ENCODE data around the gene GRAMD4. TPM values are rescaled to one million over a fixed set of nuclear protein-coding genes. Genes with fewer than 3 reads are reported as not detected.

The GRAMD4 gene
- total and polyA plus RNA-seq, 10 of the 15 experiments (the other 5 are each of a cell fraction or from before 2014, with no cell fraction given), result 0.21 to 45.5 (median 10.6) TPM

DNA sequence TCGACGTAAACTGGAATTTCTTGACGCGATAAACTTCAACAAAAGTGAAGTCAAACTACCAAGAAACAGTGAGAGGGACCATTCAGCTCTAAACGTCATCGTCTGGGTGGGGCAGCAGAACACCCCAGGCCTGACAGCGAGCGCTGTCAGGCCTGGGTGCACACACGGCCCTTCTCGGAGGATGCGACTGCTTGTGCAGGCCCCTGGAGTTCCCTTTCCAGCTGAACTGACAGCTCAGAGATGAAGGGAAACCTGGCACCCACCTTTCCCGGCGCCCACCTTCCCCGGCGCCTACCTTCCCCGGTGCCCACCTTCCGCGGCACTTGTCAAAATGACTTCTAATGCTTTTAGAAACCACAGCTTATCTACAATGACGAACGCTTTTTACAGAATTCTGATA is 70.0 kb downstream of the GRAMD4 start:
- TF ChIP-seq BCL3 (IDR thresholded peaks at IDR 0.05; ENCODE audit: borderline replicate concordance, insufficient read depth, low read depth, low read length, poor library complexity, severe bottlenecking), result no peak
- no peak for TF ChIP-seq IKZF1 (conservative IDR thresholded peaks at IDR 0.05)
- TF ChIP-seq ZNF274 (IDR thresholded peaks at IDR 0.05; ENCODE audit: insufficient read depth, insufficient read length), result no peak
- no peak for TF ChIP-seq MYB (IDR thresholded peaks at IDR 0.05; ENCODE audit: borderline replicate concordance, low read depth, low read length)
- TF ChIP-seq JUNB (IDR thresholded peaks at IDR 0.05), result no peak
- DNase-seq (ENCODE audit: low read depth, low spot score) (no peak), FAIRE-seq (no peak), ATAC-seq (no peak)
- H3K9me3 ChIP-seq (replicated peaks; ENCODE audit: control insufficient read depth, insufficient read depth, low read length), result no peaks in the 10 kb centered on the region
- H3K27me3 ChIP-seq (replicated peaks in 1 of 2; ENCODE audit: control insufficient read depth in 2 of 2, insufficient read depth in 2 of 2, low read length in 1 of 2), result no peaks in the 10 kb centered on the region
- no peak overlapping the region for H3K27ac ChIP-seq (ENCODE audit: control insufficient read depth, insufficient read depth)
- no peak overlapping the region for H3K9ac ChIP-seq (ENCODE audit: control insufficient read depth, insufficient read depth, low read length)
- RAD21 ChIA-PET (ENCODE audit: unreplicated experiment), result no interaction called here
- H3K4me1 ChIP-seq (ENCODE audit: control insufficient read depth, insufficient read depth, low read length), result peaks cover 11% of the 10 kb centered on the region
- CTCF ChIA-PET, result interaction anchor here (1.6 kb wide), 1 partner anchor 127 kb away, joined by 6 read pairs; no protein-coding TSS in a partner anchor
- intact Hi-C loops (cut with micrococcal nuclease; ENCODE audit: unreplicated experiment), result no loop called here
- no peaks in the 10 kb centered on the region for H3K79me2 ChIP-seq (ENCODE audit: control insufficient read depth, insufficient read depth, low read length)
- BruUV-seq (replicated peaks), result no TSS peak
- SMC1A ChIA-PET (ENCODE audit: uncharacterized antibody, unreplicated experiment), result interaction anchor here (0.6 kb wide), 2 partner anchors 34 to 115 kb away, joined by 3 to 4 read pairs; no protein-coding TSS in a partner anchor
- no peak overlapping the region for H2AFZ ChIP-seq (ENCODE audit: control insufficient read depth, low read depth, low read length)
- POLR2A ChIA-PET, result no interaction called here
- no peaks in the 10 kb centered on the region for H4K20me1 ChIP-seq (ENCODE audit: control insufficient read depth, insufficient read depth)
- no peak overlapping the region for H3K4me3 ChIP-seq
- in situ Hi-C loops (cut with MboI), result no loop called here
- H3K4me2 ChIP-seq (ENCODE audit: control insufficient read depth, insufficient read depth), result no peak overlapping the region
- 94% methylated on average over 20 of the region's 20 CpGs for WGBS (ENCODE audit: insufficient coverage, insufficient replicate concordance, low lambda C conversion rate, missing lambda C conversion rate)
- H3K36me3 ChIP-seq (ENCODE audit: control insufficient read depth in 2 of 2, insufficient read depth in 2 of 2, low read length in 1 of 2), result peaks cover 13 to 31% of the 10 kb centered on the region in 2 experiments; a peak in 3 of 4 replicates

- Histone ChIP-seq H3K4me1 (ENCODE audit: control insufficient read depth, insufficient read depth, low read length) (no peaks in the 10 kb centered on the region), H3K79me2 (ENCODE audit: control insufficient read depth, insufficient read depth, low read length) (no peaks in the 10 kb centered on the region), H3K27me3 (replicated peaks in 1 of 2; ENCODE audit: control insufficient read depth in 2 of 2, insufficient read depth in 2 of 2, low read length in 1 of 2) (no peaks in the 10 kb centered on the region), H3K9ac (ENCODE audit: control insufficient read depth, insufficient read depth, low read length) (no peak overlapping the region), H3K9me3 (replicated peaks; ENCODE audit: control insufficient read depth, insufficient read depth, low read length) (no peaks in the 10 kb centered on the region), H4K20me1 (ENCODE audit: control insufficient read depth, insufficient read depth) (no peaks in the 10 kb centered on the region), H3K4me2 (ENCODE audit: control insufficient read depth, insufficient read depth) (no peak overlapping the region), H3K4me3 (no peak overlapping the region), H3K36me3 (ENCODE audit: control insufficient read depth in 2 of 2, insufficient read depth in 2 of 2, low read length in 1 of 2) (peaks cover 19 to 22% of the 10 kb centered on the region in 2 experiments; a peak in 3 of 4 replicates), H2AFZ (ENCODE audit: control insufficient read depth, low read depth, low read length) (no peak overlapping the region), H3K27ac (ENCODE audit: control insufficient read depth, insufficient read depth) (no peak overlapping the region)
- WGBS (ENCODE audit: insufficient coverage, insufficient replicate concordance, low lambda C conversion rate, missing lambda C conversion rate), result 94% methylated on average over 17 of the region's 17 CpGs
- DNase-seq (ENCODE audit: low read depth, low spot score) (no peak), ATAC-seq (no peak), FAIRE-seq (no peak)
- ChIA-PET RAD21 (ENCODE audit: unreplicated experiment) (no interaction called here), SMC1A (ENCODE audit: uncharacterized antibody, unreplicated experiment) (no interaction called here), CTCF (no interaction called here), POLR2A (interaction anchor here (0.6 kb wide), 1 partner anchor 244 kb away, joined by 3 read pairs; no protein-coding TSS in a partner anchor)
- no TSS peak for BruUV-seq (replicated peaks)
- intact Hi-C loops (cut with micrococcal nuclease; ENCODE audit: unreplicated experiment), result no loop called here
- in situ Hi-C loops (cut with MboI), result no loop called here
- TF ChIP-seq TARDBP (IDR thresholded peaks at IDR 0.05; ENCODE audit: borderline replicate concordance) (no peak), ATF3 (IDR thresholded peaks at IDR 0.05; ENCODE audit: borderline replicate concordance, extremely low read depth, low read depth, low read length) (no peak), CREM (IDR thresholded peaks at IDR 0.05; ENCODE audit: low read depth) (no peak), ATF2 (IDR thresholded peaks at IDR 0.05; ENCODE audit: low read length) (no peak)
- TF ChIP-seq, protein P1, sequence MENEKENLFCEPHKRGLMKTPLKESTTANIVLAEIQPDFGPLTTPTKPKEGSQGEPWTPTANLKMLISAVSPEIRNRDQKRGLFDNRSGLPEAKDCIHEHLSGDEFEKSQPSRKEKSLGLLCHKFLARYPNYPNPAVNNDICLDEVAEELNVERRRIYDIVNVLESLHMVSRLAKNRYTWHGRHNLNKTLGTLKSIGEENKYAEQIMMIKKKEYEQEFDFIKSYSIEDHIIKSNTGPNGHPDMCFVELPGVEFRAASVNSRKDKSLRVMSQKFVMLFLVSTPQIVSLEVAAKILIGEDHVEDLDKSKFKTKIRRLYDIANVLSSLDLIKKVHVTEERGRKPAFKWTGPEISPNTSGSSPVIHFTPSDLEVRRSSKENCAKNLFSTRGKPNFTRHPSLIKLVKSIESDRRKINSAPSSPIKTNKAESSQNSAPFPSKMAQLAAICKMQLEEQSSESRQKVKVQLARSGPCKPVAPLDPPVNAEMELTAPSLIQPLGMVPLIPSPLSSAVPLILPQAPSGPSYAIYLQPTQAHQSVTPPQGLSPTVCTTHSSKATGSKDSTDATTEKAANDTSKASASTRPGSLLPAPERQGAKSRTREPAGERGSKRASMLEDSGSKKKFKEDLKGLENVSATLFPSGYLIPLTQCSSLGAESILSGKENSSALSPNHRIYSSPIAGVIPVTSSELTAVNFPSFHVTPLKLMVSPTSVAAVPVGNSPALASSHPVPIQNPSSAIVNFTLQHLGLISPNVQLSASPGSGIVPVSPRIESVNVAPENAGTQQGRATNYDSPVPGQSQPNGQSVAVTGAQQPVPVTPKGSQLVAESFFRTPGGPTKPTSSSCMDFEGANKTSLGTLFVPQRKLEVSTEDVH (IDR thresholded peaks at IDR 0.05; ENCODE audit: low read depth, partially characterized antibody), result no peak
Observed at GRCh38 chr22:46691571-46691970, 71.4 kb downstream of the GRAMD4 start.
